ENCODE measurements around the gene BCAS1.
"Not testable (repeated sequence)": the region's sequence is repeated elsewhere in the genome, so short reads cannot be mapped to it uniquely, and the experiment has no call there.

Gene BCAS1

GRCh38 chr20:53935344-53936084 is 134.9 kb downstream of the BCAS1 start:
- TF ChIP-seq, protein P1, sequence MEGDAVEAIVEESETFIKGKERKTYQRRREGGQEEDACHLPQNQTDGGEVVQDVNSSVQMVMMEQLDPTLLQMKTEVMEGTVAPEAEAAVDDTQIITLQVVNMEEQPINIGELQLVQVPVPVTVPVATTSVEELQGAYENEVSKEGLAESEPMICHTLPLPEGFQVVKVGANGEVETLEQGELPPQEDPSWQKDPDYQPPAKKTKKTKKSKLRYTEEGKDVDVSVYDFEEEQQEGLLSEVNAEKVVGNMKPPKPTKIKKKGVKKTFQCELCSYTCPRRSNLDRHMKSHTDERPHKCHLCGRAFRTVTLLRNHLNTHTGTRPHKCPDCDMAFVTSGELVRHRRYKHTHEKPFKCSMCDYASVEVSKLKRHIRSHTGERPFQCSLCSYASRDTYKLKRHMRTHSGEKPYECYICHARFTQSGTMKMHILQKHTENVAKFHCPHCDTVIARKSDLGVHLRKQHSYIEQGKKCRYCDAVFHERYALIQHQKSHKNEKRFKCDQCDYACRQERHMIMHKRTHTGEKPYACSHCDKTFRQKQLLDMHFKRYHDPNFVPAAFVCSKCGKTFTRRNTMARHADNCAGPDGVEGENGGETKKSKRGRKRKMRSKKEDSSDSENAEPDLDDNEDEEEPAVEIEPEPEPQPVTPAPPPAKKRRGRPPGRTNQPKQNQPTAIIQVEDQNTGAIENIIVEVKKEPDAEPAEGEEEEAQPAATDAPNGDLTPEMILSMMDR (IDR thresholded peaks at IDR 0.05; ENCODE audit: insufficient read depth, low read depth, low read length, missing control alignments): no peak

GRCh38 chr20:53934421-53935343 is 135.7 kb downstream of the BCAS1 start:
- no peak overlapping the region for H3K4me3 ChIP-seq (ENCODE audit: low read length)
- peak; percentile 85 for DNase-seq (ENCODE audit: low read depth)
- TF ChIP-seq, protein P1 (IDR thresholded peaks at IDR 0.05; ENCODE audit: insufficient read depth, low read depth, low read length, missing control alignments): no peak

More at GRCh38 chr20:53935344-53936084, 134.9 kb downstream of the BCAS1 start:
- H3K4me3 ChIP-seq (ENCODE audit: low read length): no peak overlapping the region
- no peak for DNase-seq (ENCODE audit: low read depth)

DNA sequence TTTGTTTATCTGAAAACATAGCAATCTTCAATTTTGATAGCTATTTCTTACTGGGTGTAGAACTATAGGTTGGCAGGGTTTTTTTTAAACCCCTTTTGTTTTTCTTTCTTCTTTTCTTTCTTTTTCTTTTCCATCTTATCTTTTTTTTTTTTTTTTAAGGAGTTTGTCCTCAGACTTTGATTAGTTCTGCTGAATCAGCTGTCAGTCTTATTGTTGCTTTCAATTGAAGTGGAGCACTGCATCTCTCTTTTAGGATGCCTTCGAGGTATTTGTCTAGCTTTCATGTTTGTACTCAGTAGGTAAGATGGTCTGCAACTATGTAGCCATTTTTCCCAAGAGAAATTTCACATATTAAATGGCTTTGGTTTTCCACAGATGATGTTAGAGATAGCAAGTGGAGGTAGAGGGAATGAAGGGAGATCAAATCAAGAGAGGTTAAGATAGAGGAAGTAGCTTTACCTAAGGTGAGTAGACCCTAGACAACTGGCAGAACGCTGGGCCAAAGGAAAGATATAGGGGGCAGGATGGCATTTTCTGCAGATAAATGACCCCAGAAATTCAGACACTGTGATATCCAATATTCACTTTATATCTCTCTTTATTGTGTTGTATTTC is 137.1 kb downstream of the BCAS1 start:
- no peak overlapping the region for H3K4me3 ChIP-seq (ENCODE audit: low read length)
- TF ChIP-seq, protein P1 (IDR thresholded peaks at IDR 0.05; ENCODE audit: insufficient read depth, low read depth, low read length, missing control alignments): no peak
- no peak for DNase-seq (ENCODE audit: low read depth)

GRCh38 chr20:53932655-53933192 is 137.7 kb downstream of the BCAS1 start:
- DNase-seq (ENCODE audit: low read depth): not testable (repeated sequence)

DNA sequence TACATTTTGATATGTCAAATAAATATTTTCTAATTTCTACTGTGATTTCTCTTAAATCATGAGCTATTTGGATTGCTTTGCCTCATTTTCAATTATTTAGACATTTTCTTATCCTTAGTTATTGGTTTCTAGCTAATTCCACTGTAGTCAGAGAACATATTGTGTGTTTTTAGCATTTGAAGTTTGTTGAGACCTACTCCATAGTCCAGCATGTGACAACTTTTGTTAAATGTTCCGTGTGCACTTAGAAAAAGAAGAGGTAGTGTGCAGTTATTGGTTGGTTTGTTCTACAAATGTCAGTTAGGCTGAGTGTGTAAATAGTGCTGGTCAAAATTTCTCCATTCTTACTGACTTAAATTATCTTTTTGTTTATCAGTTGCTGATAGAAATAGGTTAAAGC is 138.8 kb downstream of the BCAS1 start:
- TF ChIP-seq, protein P1 (IDR thresholded peaks at IDR 0.05; ENCODE audit: insufficient read depth, low read depth, low read length, missing control alignments): no peak

More at GRCh38 chr20:53932655-53933192, 137.7 kb downstream of the BCAS1 start:
- not testable (repeated sequence) for H3K4me3 ChIP-seq (ENCODE audit: low read length)

DNA sequence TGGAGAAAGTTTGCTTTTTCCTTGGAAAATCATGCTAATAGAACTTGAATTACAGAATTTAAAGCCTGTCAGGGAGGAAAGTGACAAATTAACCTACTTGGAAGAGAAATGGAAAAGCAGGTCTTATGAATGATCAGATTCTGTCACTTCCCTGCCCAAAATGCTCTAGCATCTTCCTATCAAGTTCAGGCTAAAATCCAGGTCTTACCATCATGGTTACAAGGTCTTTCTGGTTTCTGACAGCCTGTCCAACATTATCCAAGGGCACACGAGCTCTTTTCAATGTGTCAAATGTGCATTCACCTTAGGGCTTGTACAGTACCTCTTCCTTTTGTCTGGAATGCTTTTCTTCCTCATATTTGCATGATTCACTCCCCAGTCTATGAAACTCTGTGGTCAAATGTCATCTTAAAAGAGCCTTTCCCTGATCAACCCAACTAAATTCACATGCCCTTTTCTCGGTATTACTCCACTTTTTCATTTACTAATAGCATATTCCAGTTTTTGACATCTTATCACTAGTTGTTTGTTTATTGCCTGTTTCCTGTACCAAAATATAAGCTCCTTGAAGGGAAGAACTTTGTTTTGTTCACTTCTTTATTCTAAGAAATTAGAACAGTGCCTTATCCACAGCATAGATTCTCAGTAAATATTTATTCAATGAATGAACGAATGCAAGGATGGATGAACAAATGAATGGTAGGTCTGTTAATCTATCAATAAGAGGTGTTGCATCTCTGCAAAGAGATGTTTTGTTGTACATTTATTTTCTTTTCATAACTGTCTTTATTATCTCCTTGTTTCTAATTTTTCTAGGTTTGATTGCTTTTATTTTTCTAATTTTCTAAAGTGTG is 139.5 kb downstream of the BCAS1 start:
- H3K4me3 ChIP-seq (ENCODE audit: low read length): no peak overlapping the region
- peak; percentile 83 for DNase-seq (ENCODE audit: low read depth)
- TF ChIP-seq, protein P1 (IDR thresholded peaks at IDR 0.05; ENCODE audit: insufficient read depth, low read depth, low read length, missing control alignments): no peak

More for the DNA sequence above, 138.8 kb downstream of the BCAS1 start:
- no peak overlapping the region for H3K4me3 ChIP-seq (ENCODE audit: low read length)
- no peak for DNase-seq (ENCODE audit: low read depth)
